Stimulated activated CD8-positive, alpha-beta memory T cell treated with anti-CD3 and anti-CD28 coated beads, Interleukin-2, amount 100 ng/mL, for 48 hours (primary cell): ENCODE measurements around the gene PPIB.
"Not testable (repeated sequence)": the region's sequence is repeated elsewhere in the genome, so short reads cannot be mapped to it uniquely, and the experiment has no call there.

ENCODE experiments used
- DNase-seq, 2 donors: peaks; one replicate each; pipeline ENCODE4 v3.0.0-alpha.2; 2020; ENCODE audit warnings: low read depth in 2 of 2

Gene PPIB

DNA sequence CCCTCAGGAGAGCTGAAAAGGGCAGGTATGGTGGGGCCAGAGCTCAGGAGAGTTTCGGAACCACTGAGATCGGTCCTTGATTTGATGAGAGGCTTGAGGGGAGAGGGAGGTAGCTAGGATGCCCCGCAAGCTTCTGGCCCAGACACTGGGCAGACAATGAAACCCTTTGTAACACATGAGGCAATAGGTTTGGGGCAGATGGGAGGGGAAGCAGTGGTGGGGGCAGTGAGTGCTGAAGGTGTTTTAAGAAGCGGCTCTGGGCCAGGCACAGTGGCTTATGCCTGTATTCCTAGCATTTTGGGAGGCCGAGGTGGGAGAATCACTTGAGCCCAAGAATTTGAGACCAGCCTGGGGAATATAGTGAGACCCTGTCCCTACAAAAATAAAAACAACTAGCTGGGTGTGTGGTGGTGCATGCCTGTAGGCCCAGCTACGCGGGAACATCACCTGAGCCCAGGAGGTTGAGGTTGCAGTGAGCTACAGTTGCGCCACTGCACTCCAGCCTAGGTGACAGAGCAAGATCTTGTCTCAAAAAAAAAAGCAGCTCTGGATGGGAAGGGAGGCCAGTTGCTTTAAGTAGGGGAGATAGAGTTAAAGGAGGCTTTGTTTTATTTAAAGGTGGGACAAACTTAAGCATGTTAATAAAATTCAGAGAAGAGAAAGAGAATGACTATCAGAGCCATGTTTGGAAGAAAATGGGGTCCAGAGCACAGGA lies 20.9 kb downstream of the PPIB start:
- no peak for DNase-seq

DNA sequence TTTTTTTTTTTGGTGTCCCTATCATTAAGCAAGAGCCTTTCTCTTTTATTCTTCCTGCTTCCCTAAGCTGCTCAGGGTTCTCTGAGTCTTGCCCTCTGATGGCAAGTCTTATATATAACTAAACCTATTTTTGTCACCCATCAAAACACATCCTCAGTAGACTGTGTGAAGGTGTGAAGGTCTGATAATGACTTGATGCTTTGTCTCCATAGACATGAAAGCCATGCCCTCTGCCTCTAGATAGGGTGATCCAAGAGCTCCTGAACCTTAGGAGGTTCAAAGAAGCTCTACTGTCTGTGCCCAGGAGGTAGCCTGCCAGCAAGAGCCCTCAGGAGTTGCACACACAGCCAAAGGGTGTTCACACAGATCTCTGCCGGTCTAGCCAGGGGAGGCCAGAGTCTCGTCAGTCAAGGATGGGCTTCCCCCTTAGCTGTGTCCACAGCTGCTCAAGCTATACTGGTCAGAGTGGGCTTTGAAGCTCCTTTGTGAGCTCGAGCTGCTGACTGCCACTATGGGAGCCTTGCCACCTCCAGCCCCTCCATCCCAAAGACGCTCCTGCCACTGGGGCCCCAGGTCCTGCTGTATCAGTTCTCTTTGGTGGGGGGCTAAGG lies 24.4 kb downstream of the PPIB start:
- no peak for DNase-seq

- no peak for DNase-seq
These were observed 25.5 kb downstream of the PPIB start for GRCh38 chr15:64137226-64137833.

GRCh38 chr15:64136347-64136746 lies 26.5 kb downstream of the PPIB start:
- DNase-seq = no peak

- no peak for DNase-seq
These were observed 28.4 kb downstream of the PPIB start for GRCh38 chr15:64134345-64134829.

GRCh38 chr15:64133623-64134344 lies 29.0 kb downstream of the PPIB start:
- no peak for DNase-seq

GRCh38 chr15:64132217-64132616 lies 30.6 kb downstream of the PPIB start:
- DNase-seq = no peak

- no peak for DNase-seq
These were observed 31.3 kb downstream of the PPIB start for GRCh38 chr15:64131547-64131946.

DNA sequence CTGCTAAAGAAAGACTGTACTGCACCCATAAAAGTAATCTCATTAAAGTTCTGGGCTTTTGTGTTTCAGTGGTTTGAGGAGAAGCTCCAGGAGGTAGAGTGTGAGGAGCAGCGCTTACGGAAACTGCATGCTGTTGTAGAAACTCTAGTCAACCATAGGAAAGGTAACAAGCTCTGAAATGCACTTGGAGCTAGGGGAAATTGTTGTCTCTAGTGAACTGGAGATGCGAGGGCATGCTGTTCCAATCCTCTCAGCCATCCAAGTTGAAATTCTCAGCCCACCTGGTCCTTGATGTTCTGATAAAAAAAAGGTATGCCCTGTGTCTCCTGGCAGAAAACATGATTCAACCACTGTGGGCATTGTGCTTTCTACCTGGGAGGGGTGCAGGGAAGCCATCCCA lies 32.7 kb downstream of the PPIB start:
- no peak for DNase-seq

DNA sequence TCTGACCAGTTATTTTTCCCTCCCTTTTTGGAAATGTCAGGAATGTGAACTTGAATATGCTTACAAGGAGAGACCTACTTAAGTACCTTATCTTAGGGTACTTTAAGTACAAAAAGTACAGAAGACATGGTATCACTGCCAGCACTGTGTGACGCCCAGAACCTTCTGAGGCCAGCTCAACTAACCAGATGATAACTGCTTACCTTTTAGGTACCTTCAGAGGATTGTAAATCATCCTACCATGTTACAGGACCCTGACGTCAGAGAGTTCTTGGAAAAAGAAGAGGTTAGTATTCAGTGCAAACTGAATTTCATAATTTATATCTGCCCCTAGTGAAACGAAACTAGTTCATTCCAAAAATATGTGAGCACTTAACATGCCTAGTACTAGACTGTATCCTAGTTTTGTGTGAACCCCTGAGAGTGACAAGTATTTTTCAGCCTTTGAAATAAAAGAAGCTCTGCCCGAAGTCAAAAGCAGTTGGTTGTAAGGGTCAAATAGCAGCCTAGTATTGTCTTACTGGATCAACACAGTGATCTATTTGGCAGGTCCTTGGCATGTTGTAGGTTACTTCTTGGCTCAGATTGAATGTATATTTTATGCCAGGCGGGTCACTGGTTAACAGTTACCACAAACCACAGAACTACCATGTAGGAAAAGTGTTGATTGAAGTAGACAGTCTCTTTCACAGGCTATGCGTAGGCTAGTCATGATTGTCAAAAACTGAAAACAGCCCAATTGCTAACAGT lies 35.1 kb downstream of the PPIB start:
- DNase-seq = no peak

GRCh38 chr15:64125978-64126377 lies 36.8 kb downstream of the PPIB start:
- DNase-seq = no peak

DNA sequence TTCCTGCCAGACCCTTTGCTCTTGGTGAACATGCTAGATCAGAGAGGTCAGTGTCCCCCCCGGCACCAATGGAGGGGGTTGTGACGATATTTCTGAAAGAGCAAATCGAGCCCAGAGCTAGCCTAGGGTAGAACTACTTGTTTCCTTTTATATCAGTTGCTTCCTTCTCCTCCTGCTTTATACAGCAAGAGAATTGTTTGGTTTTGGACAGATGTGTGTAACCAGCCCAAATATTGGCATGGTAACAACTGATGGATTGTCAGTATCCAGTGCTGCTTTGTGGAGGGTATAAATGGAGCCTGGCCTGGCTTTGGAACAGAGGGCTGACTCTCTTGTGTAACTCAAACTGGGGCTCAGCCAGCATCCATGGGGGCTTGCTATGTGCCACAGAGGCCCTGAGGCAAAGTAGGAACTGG lies 39.9 kb downstream of the PPIB start:
- no peak for DNase-seq

GRCh38 chr15:64122444-64122843 lies 40.4 kb downstream of the PPIB start:
- DNase-seq = no peak

GRCh38 chr15:64121614-64122013 lies 41.2 kb downstream of the PPIB start:
- no peak for DNase-seq

DNA sequence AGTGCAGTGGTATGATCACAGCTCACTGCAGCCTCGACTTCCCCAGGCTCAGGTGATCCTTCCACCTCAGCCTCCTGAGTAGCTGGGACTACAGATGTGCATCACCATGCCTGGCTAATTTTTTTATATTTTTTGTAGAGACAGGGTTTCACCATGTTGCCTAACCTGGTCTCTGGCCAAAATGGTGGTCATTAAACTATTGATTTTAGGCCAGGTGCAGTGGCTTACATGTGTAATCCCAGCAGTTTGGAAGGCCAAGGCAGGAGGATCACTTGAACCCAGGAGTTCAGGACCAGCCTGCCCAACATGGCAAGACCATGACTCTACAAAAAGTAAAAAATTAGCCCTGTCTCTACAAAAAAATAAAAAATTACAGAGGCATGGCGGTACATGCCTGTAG lies 42.5 kb downstream of the PPIB start:
- DNase-seq = not testable (repeated sequence)

DNA sequence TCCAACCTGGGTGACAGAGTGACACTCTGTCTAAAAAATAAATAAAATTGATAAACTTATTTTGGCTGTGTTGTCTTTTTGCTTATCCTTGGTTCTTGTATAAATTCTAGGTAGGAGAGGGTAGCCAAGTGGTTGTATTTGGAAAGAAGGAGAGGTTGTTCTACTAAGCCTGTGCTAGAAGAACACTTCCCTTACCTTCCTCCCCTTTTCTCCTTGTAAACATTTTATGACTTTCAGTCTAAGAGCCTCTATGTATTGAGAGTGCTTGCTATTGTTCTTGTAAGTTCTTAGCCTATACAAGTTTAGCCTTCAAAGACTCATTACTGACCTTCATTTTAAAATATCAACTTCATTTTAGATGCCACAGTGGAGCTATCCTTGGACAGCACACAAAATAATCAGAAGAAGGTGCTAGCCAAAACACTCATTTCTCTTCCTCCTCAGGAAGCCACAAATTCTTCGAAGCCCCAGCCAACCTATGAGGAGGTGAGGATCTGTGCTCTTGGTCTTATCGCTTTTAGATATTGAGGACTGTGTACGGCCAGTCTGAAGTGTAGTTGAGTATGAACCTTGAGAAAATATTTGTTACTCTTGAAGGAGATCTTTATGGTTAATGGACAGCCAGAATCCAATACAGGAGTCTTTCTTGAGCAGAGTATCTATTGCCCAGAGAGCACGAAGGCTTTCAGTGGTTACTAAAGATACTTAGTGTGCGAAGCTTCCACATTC lies 44.9 kb downstream of the PPIB start:
- DNase-seq = no peak

GRCh38 chr15:64112904-64113303 lies 49.9 kb downstream of the PPIB start:
- no peak for DNase-seq

GRCh38 chr15:64112073-64112772 lies 50.6 kb downstream of the PPIB start:
- no peak for DNase-seq

DNA sequence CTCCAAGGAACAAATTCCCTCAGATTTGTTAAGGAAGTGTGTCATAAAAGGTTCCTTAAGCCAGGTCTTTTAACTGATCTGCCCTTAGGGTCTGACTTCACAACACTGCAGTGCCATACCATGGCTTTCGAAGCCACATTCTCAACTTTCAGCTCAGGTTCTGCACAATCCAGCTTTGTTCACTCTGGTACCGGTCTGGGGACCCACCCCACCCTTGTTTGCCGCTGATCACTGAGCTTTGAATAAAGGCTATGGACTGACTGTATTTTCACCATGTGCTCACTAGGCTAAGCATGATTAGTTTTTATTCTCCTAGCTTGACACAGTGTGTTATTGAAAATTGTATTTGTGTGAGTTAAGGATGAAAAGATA lies 51.2 kb downstream of the PPIB start:
- DNase-seq = no peak

GRCh38 chr15:64110950-64111678 lies 51.7 kb downstream of the PPIB start:
- no peak for DNase-seq
